ENCODE measurements around the gene MUC5B.
"Not testable (repeated sequence)": the region's sequence is repeated elsewhere in the genome, so short reads cannot be mapped to it uniquely, and the experiment has no call there.

DNA sequence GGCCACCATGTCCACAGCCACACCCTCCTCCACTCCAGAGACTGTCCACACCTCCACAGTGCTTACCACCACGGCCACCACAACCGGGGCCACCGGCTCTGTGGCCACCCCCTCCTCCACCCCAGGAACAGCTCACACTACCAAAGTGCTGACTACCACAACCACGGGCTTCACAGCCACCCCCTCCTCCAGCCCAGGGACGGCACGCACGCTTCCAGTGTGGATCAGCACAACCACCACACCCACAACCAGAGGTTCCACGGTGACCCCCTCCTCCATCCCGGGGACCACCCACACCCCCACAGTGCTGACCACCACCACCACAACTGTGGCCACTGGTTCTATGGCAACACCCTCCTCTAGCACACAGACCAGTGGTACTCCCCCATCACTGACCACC, 21.7 kb downstream of the MUC5B start:
- TF ChIP-seq, protein P1, sequence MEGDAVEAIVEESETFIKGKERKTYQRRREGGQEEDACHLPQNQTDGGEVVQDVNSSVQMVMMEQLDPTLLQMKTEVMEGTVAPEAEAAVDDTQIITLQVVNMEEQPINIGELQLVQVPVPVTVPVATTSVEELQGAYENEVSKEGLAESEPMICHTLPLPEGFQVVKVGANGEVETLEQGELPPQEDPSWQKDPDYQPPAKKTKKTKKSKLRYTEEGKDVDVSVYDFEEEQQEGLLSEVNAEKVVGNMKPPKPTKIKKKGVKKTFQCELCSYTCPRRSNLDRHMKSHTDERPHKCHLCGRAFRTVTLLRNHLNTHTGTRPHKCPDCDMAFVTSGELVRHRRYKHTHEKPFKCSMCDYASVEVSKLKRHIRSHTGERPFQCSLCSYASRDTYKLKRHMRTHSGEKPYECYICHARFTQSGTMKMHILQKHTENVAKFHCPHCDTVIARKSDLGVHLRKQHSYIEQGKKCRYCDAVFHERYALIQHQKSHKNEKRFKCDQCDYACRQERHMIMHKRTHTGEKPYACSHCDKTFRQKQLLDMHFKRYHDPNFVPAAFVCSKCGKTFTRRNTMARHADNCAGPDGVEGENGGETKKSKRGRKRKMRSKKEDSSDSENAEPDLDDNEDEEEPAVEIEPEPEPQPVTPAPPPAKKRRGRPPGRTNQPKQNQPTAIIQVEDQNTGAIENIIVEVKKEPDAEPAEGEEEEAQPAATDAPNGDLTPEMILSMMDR (IDR thresholded peaks at IDR 0.05) = not testable (repeated sequence)
- not testable (repeated sequence) for TF ChIP-seq EZH2 (IDR thresholded peaks at IDR 0.05; ENCODE audit: borderline replicate concordance, insufficient read depth, low read depth, low read length, poor library complexity, severe bottlenecking)

Data from B cell (primary cell).